ENCODE measurements around the gene AK8.

- no peak for TF ChIP-seq CTCF (IDR thresholded peaks at IDR 0.05)
- TF ChIP-seq POLR2A (IDR thresholded peaks at IDR 0.05), result no peak
Measured at GRCh38 chr9:132780230-132781007, 97.7 kb downstream of the AK8 start.
